ENCODE results near the gene MDM2.

The MDM2 gene

GRCh38 chr12:68781728-68782127 is 26.2 kb upstream of the MDM2 start:
- Histone ChIP-seq H3K9me3 (ENCODE audit: low read length) (no peaks in the 10 kb centered on the region), H3K4me1 (ENCODE audit: insufficient read depth, low read length, severe bottlenecking) (peaks cover 47% of the 10 kb centered on the region), H3K27ac (ENCODE audit: low read depth, low read length, poor library complexity, severe bottlenecking) (no peak overlapping the region), H3K79me2 (ENCODE audit: insufficient read depth, low read length) (no peaks in the 10 kb centered on the region), H3K36me3 (ENCODE audit: insufficient read depth, low read length) (no peaks in the 10 kb centered on the region), H3F3A (ENCODE audit: insufficient read depth, low read length) (no peaks in the 10 kb centered on the region), H4K20me1 (ENCODE audit: insufficient read depth, low read length) (no peaks in the 10 kb centered on the region), H3K4me2 (ENCODE audit: low read length) (no peak overlapping the region), H2AFZ (ENCODE audit: low read length) (no peak overlapping the region), H3K9me2 (ENCODE audit: low read depth, low read length) (no peaks in the 10 kb centered on the region), H3K4me3 (ENCODE audit: low read depth, low read length, poor library complexity, severe bottlenecking) (no peak overlapping the region), H3K27me3 (ENCODE audit: insufficient read depth, low read length) (no peaks in the 10 kb centered on the region), H3K9ac (ENCODE audit: low read length) (no peak overlapping the region)
- no peak for TF ChIP-seq EZH2 (IDR thresholded peaks at IDR 0.05; ENCODE audit: borderline replicate concordance, low read length)
- no peak for TF ChIP-seq CTCF (IDR thresholded peaks at IDR 0.05; ENCODE audit: low read length)

- H3K9ac ChIP-seq (ENCODE audit: low read length) = no peak overlapping the region
- H3K4me2 ChIP-seq (ENCODE audit: low read length) = no peak overlapping the region
- H3K9me3 ChIP-seq (ENCODE audit: low read length) = no peaks in the 10 kb centered on the region
- no peak for TF ChIP-seq EZH2 (IDR thresholded peaks at IDR 0.05; ENCODE audit: borderline replicate concordance, low read length)
- TF ChIP-seq CTCF (IDR thresholded peaks at IDR 0.05; ENCODE audit: low read length) = no peak
- H2AFZ ChIP-seq (ENCODE audit: low read length) = no peak overlapping the region
- no peaks in the 10 kb centered on the region for H3K36me3 ChIP-seq (ENCODE audit: insufficient read depth, low read length)
- no peaks in the 10 kb centered on the region; the same call in 1 of the 2 replicates for H3F3A ChIP-seq (ENCODE audit: insufficient read depth, low read length)
- no peaks in the 10 kb centered on the region for H3K79me2 ChIP-seq (ENCODE audit: insufficient read depth, low read length)
- peak overlapping the region; percentile 95 for H3K27ac ChIP-seq (ENCODE audit: low read depth, low read length, poor library complexity, severe bottlenecking)
- H3K4me3 ChIP-seq (ENCODE audit: low read depth, low read length, poor library complexity, severe bottlenecking) = no peak overlapping the region
- no peaks in the 10 kb centered on the region for H3K9me2 ChIP-seq (ENCODE audit: low read depth, low read length)
- peaks cover 62% of the 10 kb centered on the region for H3K4me1 ChIP-seq (ENCODE audit: insufficient read depth, low read length, severe bottlenecking)
- H4K20me1 ChIP-seq (ENCODE audit: insufficient read depth, low read length) = no peaks in the 10 kb centered on the region
- no peaks in the 10 kb centered on the region for H3K27me3 ChIP-seq (ENCODE audit: insufficient read depth, low read length)
Observed at GRCh38 chr12:68784015-68784414, 24.0 kb upstream of the MDM2 start.

GRCh38 chr12:68785358-68785757 is 22.6 kb upstream of the MDM2 start:
- H3K4me2 ChIP-seq (ENCODE audit: low read length) = no peak overlapping the region

More at GRCh38 chr12:68785358-68785757, 22.6 kb upstream of the MDM2 start:
- Histone ChIP-seq H3K4me3 (ENCODE audit: low read depth, low read length, poor library complexity, severe bottlenecking) (no peak overlapping the region), H3K9ac (ENCODE audit: low read length) (no peak overlapping the region; the same call in 1 of the 2 replicates), H3K79me2 (ENCODE audit: insufficient read depth, low read length) (no peaks in the 10 kb centered on the region), H3K9me2 (ENCODE audit: low read depth, low read length) (no peaks in the 10 kb centered on the region), H3K4me1 (ENCODE audit: insufficient read depth, low read length, severe bottlenecking) (peaks cover 73% of the 10 kb centered on the region), H3K9me3 (ENCODE audit: low read length) (no peaks in the 10 kb centered on the region), H2AFZ (ENCODE audit: low read length) (no peak overlapping the region), H3K27ac (ENCODE audit: low read depth, low read length, poor library complexity, severe bottlenecking) (peak overlapping the region; percentile 95), H4K20me1 (ENCODE audit: insufficient read depth, low read length) (no peaks in the 10 kb centered on the region), H3F3A (ENCODE audit: insufficient read depth, low read length) (no peaks in the 10 kb centered on the region; the same call in 1 of the 2 replicates), H3K36me3 (ENCODE audit: insufficient read depth, low read length) (no peaks in the 10 kb centered on the region), H3K27me3 (ENCODE audit: insufficient read depth, low read length) (no peaks in the 10 kb centered on the region)
- TF ChIP-seq CTCF (IDR thresholded peaks at IDR 0.05; ENCODE audit: low read length) = no peak
- no peak for TF ChIP-seq EZH2 (IDR thresholded peaks at IDR 0.05; ENCODE audit: borderline replicate concordance, low read length)

Measured in OCI-LY1 (cell line).